ENCODE results near the gene ZFP36L1. TPM values are rescaled to one million over a fixed set of nuclear protein-coding genes. Genes with fewer than 3 reads are reported as not detected.

Gene ZFP36L1
- total and polyA plus RNA-seq, 2 of the 13 experiments (the other 11 are each of a cell fraction or from before 2014, with no cell fraction given): 7.4 to 10.2 TPM

DNA sequence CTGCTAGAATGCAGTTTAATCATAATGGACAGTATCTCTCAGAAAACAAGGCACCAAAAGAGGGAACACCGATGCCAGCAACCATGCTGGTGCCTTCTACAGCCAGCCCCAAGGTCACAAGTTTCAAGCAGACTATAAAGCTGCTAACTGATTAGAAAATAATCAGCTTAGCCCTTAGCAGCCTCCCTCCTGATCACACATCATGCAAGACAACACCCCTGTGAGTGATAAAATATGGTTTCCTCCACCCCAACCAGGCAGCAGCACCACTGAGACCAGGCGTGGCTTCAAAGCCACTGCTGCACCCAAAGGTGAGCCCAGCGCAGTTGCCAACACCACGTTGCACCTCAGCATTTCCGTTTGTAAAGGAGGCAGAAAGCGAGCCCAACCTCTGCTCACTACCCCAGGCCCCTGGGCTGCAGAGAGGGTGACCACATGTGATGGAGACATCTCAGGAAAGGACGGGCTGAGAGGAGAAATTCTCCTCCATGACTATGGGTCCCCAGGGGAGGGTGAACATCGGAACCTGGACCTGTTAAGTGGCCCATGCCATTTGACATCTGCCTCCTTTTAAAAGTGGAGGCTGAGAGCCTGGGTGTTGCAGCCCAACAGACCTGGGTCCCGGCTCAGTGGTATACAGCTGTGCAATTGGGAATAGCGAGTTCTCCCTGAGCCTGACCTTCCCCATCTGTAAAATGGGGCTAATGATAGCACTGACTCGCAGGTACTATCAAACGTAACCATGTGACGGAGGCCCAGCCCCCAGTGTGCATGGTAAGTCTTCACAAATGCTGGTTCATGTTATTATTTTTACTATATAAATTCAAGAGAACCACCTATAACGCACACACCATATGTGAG, 11.5 kb downstream of the ZFP36L1 start:
- Histone ChIP-seq H3K4me3 (replicated peaks in 1 of 3; ENCODE audit: insufficient read depth in 1 of 3, low read depth in 2 of 3, low read length in 3 of 3) (peak overlapping the region; percentile 37 to 65 (median 51)), H3K4me1 (ENCODE audit: insufficient read depth, low read length) (peaks cover 92% of the 10 kb centered on the region), H3K4me2 (ENCODE audit: low read depth, low read length) (peak overlapping the region; percentile 80), H3K27ac (ENCODE audit: extremely low read length, insufficient read depth, low read length) (peak overlapping the region; percentile 69), H3K27me3 (ENCODE audit: control insufficient read depth in 1 of 2, insufficient read depth in 2 of 2, low read length in 2 of 2) (no peaks in the 10 kb centered on the region), H3K36me3 (replicated peaks in 1 of 2; ENCODE audit: control insufficient read depth in 1 of 2, insufficient read depth in 2 of 2, low read length in 2 of 2) (no peaks in the 10 kb centered on the region), H3K9me3 (ENCODE audit: low read length) (no peaks in the 10 kb centered on the region), H3K79me2 (ENCODE audit: insufficient read depth, low read length) (no peaks in the 10 kb centered on the region), H2AFZ (ENCODE audit: low read length) (peak overlapping the region; percentile 77), H3K9ac (ENCODE audit: insufficient read depth, low read depth, low read length) (peak overlapping the region; percentile 69), H4K20me1 (ENCODE audit: insufficient read depth, low read length) (no peaks in the 10 kb centered on the region)
- BruUV-seq (replicated peaks): no TSS peak
- FAIRE-seq: peak; percentile 4
- 77% methylated on average over 13 of the region's 14 CpGs for WGBS (ENCODE audit: low lambda C conversion rate)
- in situ Hi-C loops (cut with HindIII; ENCODE audit: extremely low pct_ligation_motif_present, low pct_unique_long_range_greater_than_20kb): no loop called here
- ATAC-seq: no peak
- DNase-seq (ENCODE audit: low spot score): no peak
- ChIA-PET CTCF (ENCODE audit: low intra/inter-chr PET ratio, low total read pairs) (no interaction called here), POLR2A (interaction anchor here (0.8 to 8.6 kb wide), 12 partner anchors 9 to 183 kb away, joined by 3 to 244 read pairs (median 19); partner anchors contain the start of gene ZFP36L1)
- intact Hi-C loops (cut with micrococcal nuclease; ENCODE audit: unreplicated experiment): loop anchor here (10.0 kb wide), 2 partner anchors 187 to 317 kb away; no protein-coding TSS in a partner anchor
- TF ChIP-seq ZNF768 (CRISPR knock-in tag; IDR thresholded peaks at IDR 0.05) (peak; percentile 56; the same call in 1 of the 2 replicates), SOX6 (IDR thresholded peaks at IDR 0.05) (no peak), SOX6 (CRISPR knock-in tag; IDR thresholded peaks at IDR 0.05) (0 out of 2 replicates have a peak, but pooled peaks have one; percentile 22), ZBTB38 (CRISPR knock-in tag; IDR thresholded peaks at IDR 0.05) (peak; percentile 60; the same call in 1 of the 2 replicates), ZNF629 (CRISPR knock-in tag; conservative IDR thresholded peaks at IDR 0.05) (peak; percentile 86), RBM22 (optimal IDR thresholded peaks at IDR 0.05; ENCODE audit: low read length) (no peak), ZNF501 (CRISPR knock-in tag; IDR thresholded peaks at IDR 0.05) (peak; percentile 29; the same call in 1 of the 2 replicates)
- TF ChIP-seq, protein P1, sequence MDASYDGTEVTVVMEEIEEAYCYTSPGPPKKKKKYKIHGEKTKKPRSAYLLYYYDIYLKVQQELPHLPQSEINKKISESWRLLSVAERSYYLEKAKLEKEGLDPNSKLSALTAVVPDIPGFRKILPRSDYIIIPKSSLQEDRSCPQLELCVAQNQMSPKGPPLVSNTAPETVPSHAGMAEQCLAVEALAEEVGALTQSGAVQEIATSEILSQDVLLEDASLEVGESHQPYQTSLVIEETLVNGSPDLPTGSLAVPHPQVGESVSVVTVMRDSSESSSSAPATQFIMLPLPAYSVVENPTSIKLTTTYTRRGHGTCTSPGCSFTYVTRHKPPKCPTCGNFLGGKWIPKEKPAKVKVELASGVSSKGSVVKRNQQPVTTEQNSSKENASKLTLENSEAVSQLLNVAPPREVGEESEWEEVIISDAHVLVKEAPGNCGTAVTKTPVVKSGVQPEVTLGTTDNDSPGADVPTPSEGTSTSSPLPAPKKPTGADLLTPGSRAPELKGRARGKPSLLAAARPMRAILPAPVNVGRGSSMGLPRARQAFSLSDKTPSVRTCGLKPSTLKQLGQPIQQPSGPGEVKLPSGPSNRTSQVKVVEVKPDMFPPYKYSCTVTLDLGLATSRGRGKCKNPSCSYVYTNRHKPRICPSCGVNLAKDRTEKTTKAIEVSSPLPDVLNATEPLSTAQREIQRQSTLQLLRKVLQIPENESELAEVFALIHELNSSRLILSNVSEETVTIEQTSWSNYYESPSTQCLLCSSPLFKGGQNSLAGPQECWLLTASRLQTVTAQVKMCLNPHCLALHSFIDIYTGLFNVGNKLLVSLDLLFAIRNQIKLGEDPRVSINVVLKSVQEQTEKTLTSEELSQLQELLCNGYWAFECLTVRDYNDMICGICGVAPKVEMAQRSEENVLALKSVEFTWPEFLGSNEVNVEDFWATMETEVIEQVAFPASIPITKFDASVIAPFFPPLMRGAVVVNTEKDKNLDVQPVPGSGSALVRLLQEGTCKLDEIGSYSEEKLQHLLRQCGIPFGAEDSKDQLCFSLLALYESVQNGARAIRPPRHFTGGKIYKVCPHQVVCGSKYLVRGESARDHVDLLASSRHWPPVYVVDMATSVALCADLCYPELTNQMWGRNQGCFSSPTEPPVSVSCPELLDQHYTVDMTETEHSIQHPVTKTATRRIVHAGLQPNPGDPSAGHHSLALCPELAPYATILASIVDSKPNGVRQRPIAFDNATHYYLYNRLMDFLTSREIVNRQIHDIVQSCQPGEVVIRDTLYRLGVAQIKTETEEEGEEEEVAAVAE (CRISPR knock-in tag; IDR thresholded peaks at IDR 0.05; ENCODE audit: borderline replicate concordance): no peak
- TF ChIP-seq, protein P2, sequence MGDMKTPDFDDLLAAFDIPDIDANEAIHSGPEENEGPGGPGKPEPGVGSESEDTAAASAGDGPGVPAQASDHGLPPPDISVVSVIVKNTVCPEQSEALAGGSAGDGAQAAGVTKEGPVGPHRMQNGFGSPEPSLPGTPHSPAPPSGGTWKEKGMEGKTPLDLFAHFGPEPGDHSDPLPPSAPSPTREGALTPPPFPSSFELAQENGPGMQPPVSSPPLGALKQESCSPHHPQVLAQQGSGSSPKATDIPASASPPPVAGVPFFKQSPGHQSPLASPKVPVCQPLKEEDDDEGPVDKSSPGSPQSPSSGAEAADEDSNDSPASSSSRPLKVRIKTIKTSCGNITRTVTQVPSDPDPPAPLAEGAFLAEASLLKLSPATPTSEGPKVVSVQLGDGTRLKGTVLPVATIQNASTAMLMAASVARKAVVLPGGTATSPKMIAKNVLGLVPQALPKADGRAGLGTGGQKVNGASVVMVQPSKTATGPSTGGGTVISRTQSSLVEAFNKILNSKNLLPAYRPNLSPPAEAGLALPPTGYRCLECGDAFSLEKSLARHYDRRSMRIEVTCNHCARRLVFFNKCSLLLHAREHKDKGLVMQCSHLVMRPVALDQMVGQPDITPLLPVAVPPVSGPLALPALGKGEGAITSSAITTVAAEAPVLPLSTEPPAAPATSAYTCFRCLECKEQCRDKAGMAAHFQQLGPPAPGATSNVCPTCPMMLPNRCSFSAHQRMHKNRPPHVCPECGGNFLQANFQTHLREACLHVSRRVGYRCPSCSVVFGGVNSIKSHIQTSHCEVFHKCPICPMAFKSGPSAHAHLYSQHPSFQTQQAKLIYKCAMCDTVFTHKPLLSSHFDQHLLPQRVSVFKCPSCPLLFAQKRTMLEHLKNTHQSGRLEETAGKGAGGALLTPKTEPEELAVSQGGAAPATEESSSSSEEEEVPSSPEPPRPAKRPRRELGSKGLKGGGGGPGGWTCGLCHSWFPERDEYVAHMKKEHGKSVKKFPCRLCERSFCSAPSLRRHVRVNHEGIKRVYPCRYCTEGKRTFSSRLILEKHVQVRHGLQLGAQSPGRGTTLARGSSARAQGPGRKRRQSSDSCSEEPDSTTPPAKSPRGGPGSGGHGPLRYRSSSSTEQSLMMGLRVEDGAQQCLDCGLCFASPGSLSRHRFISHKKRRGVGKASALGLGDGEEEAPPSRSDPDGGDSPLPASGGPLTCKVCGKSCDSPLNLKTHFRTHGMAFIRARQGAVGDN (CRISPR knock-in tag; IDR thresholded peaks at IDR 0.05): peak; percentile 62
- TF ChIP-seq, protein P3, sequence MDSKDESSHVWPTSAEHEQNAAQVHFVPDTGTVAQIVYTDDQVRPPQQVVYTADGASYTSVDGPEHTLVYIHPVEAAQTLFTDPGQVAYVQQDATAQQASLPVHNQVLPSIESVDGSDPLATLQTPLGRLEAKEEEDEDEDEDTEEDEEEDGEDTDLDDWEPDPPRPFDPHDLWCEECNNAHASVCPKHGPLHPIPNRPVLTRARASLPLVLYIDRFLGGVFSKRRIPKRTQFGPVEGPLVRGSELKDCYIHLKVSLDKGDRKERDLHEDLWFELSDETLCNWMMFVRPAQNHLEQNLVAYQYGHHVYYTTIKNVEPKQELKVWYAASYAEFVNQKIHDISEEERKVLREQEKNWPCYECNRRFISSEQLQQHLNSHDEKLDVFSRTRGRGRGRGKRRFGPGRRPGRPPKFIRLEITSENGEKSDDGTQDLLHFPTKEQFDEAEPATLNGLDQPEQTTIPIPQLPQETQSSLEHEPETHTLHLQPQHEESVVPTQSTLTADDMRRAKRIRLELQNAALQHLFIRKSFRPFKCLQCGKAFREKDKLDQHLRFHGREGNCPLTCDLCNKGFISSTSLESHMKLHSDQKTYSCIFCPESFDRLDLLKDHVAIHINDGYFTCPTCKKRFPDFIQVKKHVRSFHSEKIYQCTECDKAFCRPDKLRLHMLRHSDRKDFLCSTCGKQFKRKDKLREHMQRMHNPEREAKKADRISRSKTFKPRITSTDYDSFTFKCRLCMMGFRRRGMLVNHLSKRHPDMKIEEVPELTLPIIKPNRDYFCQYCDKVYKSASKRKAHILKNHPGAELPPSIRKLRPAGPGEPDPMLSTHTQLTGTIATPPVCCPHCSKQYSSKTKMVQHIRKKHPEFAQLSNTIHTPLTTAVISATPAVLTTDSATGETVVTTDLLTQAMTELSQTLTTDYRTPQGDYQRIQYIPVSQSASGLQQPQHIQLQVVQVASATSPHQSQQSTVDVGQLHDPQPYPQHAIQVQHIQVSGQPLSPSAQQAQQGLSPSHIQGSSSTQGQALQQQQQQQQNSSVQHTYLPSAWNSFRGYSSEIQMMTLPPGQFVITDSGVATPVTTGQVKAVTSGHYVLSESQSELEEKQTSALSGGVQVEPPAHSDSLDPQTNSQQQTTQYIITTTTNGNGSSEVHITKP (CRISPR knock-in tag; IDR thresholded peaks at IDR 0.05; ENCODE audit: low read depth): peak; percentile 90

All from HepG2 (cell line).